ENCODE results near the gene SMURF2. TPM values are rescaled to one million over a fixed set of nuclear protein-coding genes. Genes with fewer than 3 reads are reported as not detected.

The SMURF2 gene
- total and polyA plus RNA-seq, 2 of the 4 experiments (the other 2 are of a cell fraction) = 131 to 774 TPM

DNA sequence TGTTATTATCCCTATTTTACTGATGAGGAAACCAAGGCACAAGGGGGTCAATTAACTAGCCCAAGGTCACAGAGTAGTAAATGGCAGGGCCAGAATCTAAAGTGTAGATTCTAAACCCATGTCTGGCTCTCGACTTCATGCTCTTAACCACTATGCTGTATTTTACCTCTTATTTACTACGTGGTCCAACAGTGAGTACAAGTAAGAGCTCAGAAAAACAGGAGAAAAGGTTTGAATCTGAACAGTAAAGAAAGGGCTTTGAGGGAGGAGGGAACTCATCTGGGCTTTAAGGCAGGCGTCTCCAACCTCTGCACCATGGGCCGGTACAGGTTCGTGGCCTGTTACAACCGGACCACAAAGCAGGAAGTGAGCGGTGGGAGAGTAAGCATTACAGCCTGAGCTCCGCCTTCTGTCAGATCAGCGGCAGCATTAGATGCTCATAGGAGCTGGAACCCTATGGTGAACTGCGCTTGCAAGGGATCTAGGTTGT, 62.9 kb downstream of the SMURF2 start:
- in situ Hi-C loops (cut with MboI; ENCODE audit: low sequenced_read_pairs) = no loop called here
- dilution Hi-C loops (cut with HindIII; ENCODE audit: low sequenced_read_pairs, unreplicated experiment) = no loop called here
- H3K4me1 ChIP-seq (ENCODE audit: control insufficient read depth, insufficient read depth, low read length) = peaks cover 4% of the 10 kb centered on the region
- no peak overlapping the region for H3K4me3 ChIP-seq (ENCODE audit: insufficient read depth, low read depth, low read length)
- H3K79me1 ChIP-seq (ENCODE audit: low read depth in 1 of 2, low read length in 2 of 2) = peaks cover 4 to 29% of the 10 kb centered on the region in 2 experiments; a peak in 3 of 4 replicates
- WGBS, 2 experiments (ENCODE audit: extremely low coverage in 2 of 2, insufficient read length in 1 of 2) = 81% methylated on average over 5 of the region's 10 CpGs; no CpG with 5 or more reads in 1 of the 2 experiments
- TF ChIP-seq SMC3 (IDR thresholded peaks at IDR 0.05; ENCODE audit: low read depth, low read length) = no peak
- TF ChIP-seq RFX5 (IDR thresholded peaks at IDR 0.05; ENCODE audit: low read depth, low read length) = no peak
- TF ChIP-seq MAZ (IDR thresholded peaks at IDR 0.05; ENCODE audit: borderline replicate concordance, low read depth, low read length) = no peak
- no peak for TF ChIP-seq RCOR1 (IDR thresholded peaks at IDR 0.05; ENCODE audit: insufficient replicate concordance, low read length)
- no peak for TF ChIP-seq POLR2A (IDR thresholded peaks at IDR 0.05; ENCODE audit: low read depth, low read length)
- no peak for TF ChIP-seq NFE2L2 (IDR thresholded peaks at IDR 0.05; ENCODE audit: low read depth, low read length)
- no peak for TF ChIP-seq FOS (IDR thresholded peaks at IDR 0.05; ENCODE audit: low read depth, low read length)
- TF ChIP-seq MXI1 (IDR thresholded peaks at IDR 0.05; ENCODE audit: borderline replicate concordance, low read depth, low read length) = no peak
- TF ChIP-seq, protein P1, sequence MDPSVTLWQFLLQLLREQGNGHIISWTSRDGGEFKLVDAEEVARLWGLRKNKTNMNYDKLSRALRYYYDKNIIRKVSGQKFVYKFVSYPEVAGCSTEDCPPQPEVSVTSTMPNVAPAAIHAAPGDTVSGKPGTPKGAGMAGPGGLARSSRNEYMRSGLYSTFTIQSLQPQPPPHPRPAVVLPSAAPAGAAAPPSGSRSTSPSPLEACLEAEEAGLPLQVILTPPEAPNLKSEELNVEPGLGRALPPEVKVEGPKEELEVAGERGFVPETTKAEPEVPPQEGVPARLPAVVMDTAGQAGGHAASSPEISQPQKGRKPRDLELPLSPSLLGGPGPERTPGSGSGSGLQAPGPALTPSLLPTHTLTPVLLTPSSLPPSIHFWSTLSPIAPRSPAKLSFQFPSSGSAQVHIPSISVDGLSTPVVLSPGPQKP (IDR thresholded peaks at IDR 0.05; ENCODE audit: borderline replicate concordance, low read depth, low read length) = no peak
- no peak for TF ChIP-seq RAD21 (IDR thresholded peaks at IDR 0.05; ENCODE audit: low read length)
- no peak for TF ChIP-seq MAFK (IDR thresholded peaks at IDR 0.05; ENCODE audit: low read depth, low read length)
- H4K20me1 ChIP-seq (ENCODE audit: insufficient read depth, low read length) = peaks cover 96% of the 10 kb centered on the region
- H2BK15ac ChIP-seq (ENCODE audit: low read depth, low read length) = no peak overlapping the region
- DNase-seq (no peak), ATAC-seq (ENCODE audit: low read depth) (peak; percentile 3; the same call in 1 of the 2 replicates)
- no peaks in the 10 kb centered on the region for H3K9me3 ChIP-seq (ENCODE audit: control insufficient read depth, insufficient read depth, low read length)
- no peaks in the 10 kb centered on the region for H3K27me3 ChIP-seq (ENCODE audit: control insufficient read depth, insufficient read depth, low read length)
- ChIA-PET CTCF (interaction anchor here (1.2 kb wide), 1 partner anchor 27 kb away, joined by 3 read pairs; no protein-coding TSS in a partner anchor), POLR2A (ENCODE audit: unreplicated experiment) (no interaction called here)
- no peak overlapping the region for H4K5ac ChIP-seq (ENCODE audit: low read depth, low read length)
- H3K4me2 ChIP-seq (ENCODE audit: low read depth, low read length) = no peak overlapping the region
- H2AFZ ChIP-seq (replicated peaks; ENCODE audit: low read length, poor library complexity) = no peak overlapping the region
- H3K18ac ChIP-seq (ENCODE audit: low read depth, low read length) = no peak overlapping the region
- no peak overlapping the region for H2AK9ac ChIP-seq (replicated peaks; ENCODE audit: low read depth, low read length, poor library complexity)
- no peak overlapping the region for H2BK120ac ChIP-seq (ENCODE audit: low read depth, low read length)
- no peak overlapping the region for H3K56ac ChIP-seq (ENCODE audit: extremely low read depth, insufficient read depth, low read length)
- peaks cover 29% of the 10 kb centered on the region for H3K36me3 ChIP-seq (ENCODE audit: control insufficient read depth, insufficient read depth, low read length)
- H3K27ac ChIP-seq (ENCODE audit: insufficient read depth, low read length) = no peak overlapping the region
- no TSS peak for BruUV-seq (replicated peaks)
- no peak overlapping the region for H4K8ac ChIP-seq (ENCODE audit: low read depth in 2 of 2, low read length in 2 of 2)
- H3K9ac ChIP-seq (ENCODE audit: low read depth, low read length) = no peak overlapping the region
- no peak overlapping the region for H2AK5ac ChIP-seq (ENCODE audit: low read depth, low read length)
- no peak overlapping the region for H3K23ac ChIP-seq (ENCODE audit: low read depth, low read length)
- H2BK20ac ChIP-seq (ENCODE audit: low read depth, low read length) = no peak overlapping the region
- peaks cover 10% of the 10 kb centered on the region for H3K9me1 ChIP-seq (ENCODE audit: insufficient read depth, low read length)
- no peak overlapping the region for H4K91ac ChIP-seq (ENCODE audit: insufficient read depth, low read depth, low read length)
- H3K4ac ChIP-seq (ENCODE audit: low read depth, low read length) = no peak overlapping the region
- peak overlapping the region; percentile 21 for H2BK5ac ChIP-seq (ENCODE audit: low read depth, low read length, poor library complexity, severe bottlenecking)
- intact Hi-C loops (cut with micrococcal nuclease) = no loop called here
- no peak overlapping the region for H3K14ac ChIP-seq (replicated peaks; ENCODE audit: low read depth, low read length)

Data from IMR-90 (cell line).